GM18517 (cell line): ENCODE results near the gene IQSEC2.

Experiments used
- ATAC-seq: cut with Tn5 transposase; IDR thresholded peaks from one replicate; pipeline ENCODE4 v1.9.1; 2021; ENCODE audit warnings: mild to moderate bottlenecking, moderate library complexity; ENCODE audit not compliant: unreplicated experiment

Gene IQSEC2

GRCh38 chrX:53281321-53281822 lies at the start of gene IQSEC2:
TSS of gene IQSEC2 (minus strand) at chrX:53281584.
- ATAC-seq = no peak

- no peak for ATAC-seq
Measured at GRCh38 chrX:53330331-53330730, 48.9 kb upstream of the IQSEC2 start.

GRCh38 chrX:53324803-53325202 lies 43.4 kb upstream of the IQSEC2 start:
- no peak for ATAC-seq

GRCh38 chrX:53324085-53324484 lies 42.7 kb upstream of the IQSEC2 start:
- ATAC-seq = no peak

- ATAC-seq = no peak
Measured at GRCh38 chrX:53323196-53323595, 41.8 kb upstream of the IQSEC2 start.

GRCh38 chrX:53321943-53322497 lies 40.6 kb upstream of the IQSEC2 start:
- ATAC-seq = no peak

- ATAC-seq = no peak
Measured at GRCh38 chrX:53321230-53321942, 40.0 kb upstream of the IQSEC2 start.

GRCh38 chrX:53320543-53321229 lies 39.3 kb upstream of the IQSEC2 start:
- no peak for ATAC-seq

- no peak for ATAC-seq
Measured at GRCh38 chrX:53319614-53320542, 38.5 kb upstream of the IQSEC2 start.

GRCh38 chrX:53318766-53319353 lies 37.5 kb upstream of the IQSEC2 start:
- ATAC-seq = no peak

GRCh38 chrX:53317365-53318069 lies 36.1 kb upstream of the IQSEC2 start:
- ATAC-seq = no peak

GRCh38 chrX:53316860-53317237 lies 35.5 kb upstream of the IQSEC2 start:
- ATAC-seq = no peak

- ATAC-seq = no peak
Measured at GRCh38 chrX:53316111-53316859, 34.9 kb upstream of the IQSEC2 start.

GRCh38 chrX:53313728-53314105 lies 32.3 kb upstream of the IQSEC2 start:
- ATAC-seq = no peak

GRCh38 chrX:53312946-53313727 lies 31.8 kb upstream of the IQSEC2 start:
- ATAC-seq = peak; percentile 64

GRCh38 chrX:53309837-53310236 lies 28.5 kb upstream of the IQSEC2 start:
- no peak for ATAC-seq

- no peak for ATAC-seq
Measured at GRCh38 chrX:53308836-53309235, 27.5 kb upstream of the IQSEC2 start.
